HEK293 (cell line): ENCODE measurements around the gene SLC26A1.
"Not testable (repeated sequence)": the region's sequence is repeated elsewhere in the genome, so short reads cannot be mapped to it uniquely, and the experiment has no call there.

Experiments used
- CTCF ChIA-PET: fragments of 350-600 bp; formaldehyde crosslinking; extraction: SDS; loops from one replicate; lab custom pipeline; 2021; ENCODE audit warnings: antibody characterized with exemption; lab: Yijun Ruan, JAX
- POLR2A ChIA-PET: fragments of 300-600 bp; formaldehyde crosslinking; extraction: SDS; loops from one replicate; lab custom pipeline; 2020; ENCODE audit warnings: antibody characterized with exemption, inconsistent platforms; lab: Yijun Ruan, JAX
- H3K27ac ChIP-seq: fragments of 200-500 bp; sonication (Bioruptor generic); 2 replicates; pipeline ENCODE4 v1.5.1; 2014; ENCODE audit warnings: low read depth, low read length, control low read depth, inconsistent platforms; ENCODE audit errors: extremely low read depth
- H3K36me3 ChIP-seq, 2 experiments: fragments of 200-500 bp in 1 of 2; sonication (Bioruptor generic) in 1 of 2; 1 replicate in 1 of 2; 2 replicates in 1 of 2; pipeline ENCODE4 v1.5.1; 2014 to 2017; ENCODE audit warnings: inconsistent platforms in 2 of 2, low read length in 2 of 2; ENCODE audit not compliant: control insufficient read depth in 2 of 2, insufficient read depth in 1 of 2
- H3K4me1 ChIP-seq: fragments of 200-500 bp; sonication (Bioruptor generic); 2 replicates; pipeline ENCODE4 v1.5.1; 2014; ENCODE audit warnings: mild to moderate bottlenecking, low read length, inconsistent platforms; ENCODE audit not compliant: control insufficient read depth, insufficient read depth
- H3K4me3 ChIP-seq: 2 replicates; pipeline ENCODE4 v1.5.1; 2011; ENCODE audit warnings: low read depth, mild to moderate bottlenecking, control low read depth, low read length, moderate library complexity
- H3K9me3 ChIP-seq: fragments of 200-500 bp; sonication (Bioruptor generic); 2 replicates; pipeline ENCODE4 v1.5.1; 2014; ENCODE audit warnings: low read depth, low read length, inconsistent platforms; ENCODE audit not compliant: control insufficient read depth, insufficient read depth
- BCL11A ChIP-seq: fragments of 450-650 bp; formaldehyde crosslinking; IDR thresholded peaks from 2 replicates; pipeline ENCODE4 v1.5.1; 2016; ENCODE audit warnings: low read depth, missing biosample characterization, missing genetic modification characterization
- KLF1 ChIP-seq: fragments of 450-650 bp; formaldehyde crosslinking; IDR thresholded peaks from 2 replicates; pipeline ENCODE4 v1.5.1; 2016; ENCODE audit warnings: missing biosample characterization, missing genetic modification characterization
- SP2 ChIP-seq: fragments of 450-650 bp; formaldehyde crosslinking; IDR thresholded peaks from 2 replicates; pipeline ENCODE4 v1.5.1; 2016; ENCODE audit warnings: missing biosample characterization, missing genetic modification characterization
- WT1 ChIP-seq: fragments of 450-650 bp; formaldehyde crosslinking; IDR thresholded peaks from 2 replicates; pipeline ENCODE4 v1.5.1; 2016; ENCODE audit warnings: missing biosample characterization, missing genetic modification characterization
- ZBTB26 ChIP-seq: fragments of 450-650 bp; formaldehyde crosslinking; optimal IDR thresholded peaks from 2 replicates; pipeline ENCODE3; 2016; ENCODE audit warnings: missing biosample characterization, mild to moderate bottlenecking, missing genetic modification characterization
- ZBTB49 ChIP-seq: fragments of 450-650 bp; formaldehyde crosslinking; IDR thresholded peaks from 2 replicates; pipeline ENCODE4 v1.5.1; 2016; ENCODE audit warnings: missing biosample characterization, missing genetic modification characterization, low read depth
- ZFP3 ChIP-seq: fragments of 450-650 bp; formaldehyde crosslinking; IDR thresholded peaks from 2 replicates; pipeline ENCODE4 v1.5.1; 2016; ENCODE audit warnings: low read depth, missing biosample characterization, missing genetic modification characterization
- ZNF114 ChIP-seq: fragments of 450-650 bp; formaldehyde crosslinking; IDR thresholded peaks from 2 replicates; pipeline ENCODE4 v1.5.0; 2017; ENCODE audit warnings: missing biosample characterization, missing genetic modification characterization
- ZNF184 ChIP-seq: fragments of 450-650 bp; IDR thresholded peaks from 2 replicates; pipeline ENCODE4 v1.5.1; 2018; ENCODE audit warnings: missing biosample characterization, mild to moderate bottlenecking, missing genetic modification characterization
- ZNF335 ChIP-seq: fragments of 450-650 bp; formaldehyde crosslinking; conservative IDR thresholded peaks from 2 replicates; pipeline ENCODE4 v1.5.1; 2016; ENCODE audit warnings: missing biosample characterization, missing genetic modification characterization
- ZNF48 ChIP-seq: fragments of 450-650 bp; formaldehyde crosslinking; IDR thresholded peaks from 2 replicates; pipeline ENCODE4 v1.5.1; 2016; ENCODE audit warnings: missing biosample characterization, missing genetic modification characterization
- ZNF571 ChIP-seq: fragments of 450-650 bp; formaldehyde crosslinking; IDR thresholded peaks from 2 replicates; pipeline ENCODE4 v1.5.0; 2017; ENCODE audit warnings: missing biosample characterization, missing genetic modification characterization
- ZSCAN23 ChIP-seq: fragments of 450-650 bp; formaldehyde crosslinking; IDR thresholded peaks from 2 replicates; pipeline ENCODE4 v1.5.1; 2016; ENCODE audit warnings: missing biosample characterization, missing genetic modification characterization

Gene SLC26A1

GRCh38 chr4:999240-999863 lies 6.1 kb upstream of the SLC26A1 start:
- POLR2A ChIA-PET, CTCF ChIA-PET: not testable (repeated sequence)

GRCh38 chr4:998096-998691 lies 5.0 kb upstream of the SLC26A1 start:
- Histone ChIP-seq H3K9me3 (no peaks in the 10 kb centered on the region), H3K4me3 (no peak overlapping the region), H3K4me1 (no peaks in the 10 kb centered on the region; the same call in 1 of the 2 replicates), H3K36me3 (no peaks in the 10 kb centered on the region), H3K27ac (no peak overlapping the region)
- ChIA-PET CTCF (interaction anchor here (0.7 kb wide), 1 partner anchor 695 kb away, joined by 3 read pairs; no protein-coding TSS in a partner anchor), POLR2A (no interaction called here)
- peak; percentile 72 for TF ChIP-seq KLF1 (tag by site-specific recombination)
- no peak for TF ChIP-seq ZNF48
- no peak for TF ChIP-seq ZNF184 (tag by site-specific recombination)

More at GRCh38 chr4:999240-999863, 6.1 kb upstream of the SLC26A1 start:
- not testable (repeated sequence) for H3K9me3 ChIP-seq, H3K36me3 ChIP-seq, H3K27ac ChIP-seq, H3K4me3 ChIP-seq, H3K4me1 ChIP-seq
- TF ChIP-seq ZNF335, result 0 out of 2 replicates have a peak, but pooled peaks have one; percentile 17

- TF ChIP-seq WT1 (tag by site-specific recombination) (no peak), ZBTB49 (tag by site-specific recombination) (no peak), KLF1 (tag by site-specific recombination) (no peak), ZBTB26 (no peak), BCL11A (tag by site-specific recombination) (no peak), ZNF571 (no peak), ZNF114 (tag by site-specific recombination) (no peak), ZFP3 (tag by site-specific recombination) (no peak)
- TF ChIP-seq, all 188 proteins: peak for 0
- H3K4me1 ChIP-seq, result no peaks in the 10 kb centered on the region; the same call in 1 of the 2 replicates
- no peaks in the 10 kb centered on the region for H3K9me3 ChIP-seq
- CTCF ChIA-PET, result no interaction called here
- H3K27ac ChIP-seq, result no peak overlapping the region
- H3K4me3 ChIP-seq, result no peak overlapping the region
- H3K36me3 ChIP-seq, result no peaks in the 10 kb centered on the region
- POLR2A ChIA-PET, result no interaction called here
These were observed 4.3 kb upstream of the SLC26A1 start for GRCh38 chr4:997375-998071.

GRCh38 chr4:996997-997374 lies 3.8 kb upstream of the SLC26A1 start:
- H3K27ac ChIP-seq, result no peak overlapping the region

More at GRCh38 chr4:996997-997374, 3.8 kb upstream of the SLC26A1 start:
- CTCF ChIA-PET, result no interaction called here
- Histone ChIP-seq H3K4me3 (no peak overlapping the region), H3K36me3 (no peaks in the 10 kb centered on the region), H3K9me3 (no peaks in the 10 kb centered on the region), H3K4me1 (no peaks in the 10 kb centered on the region; the same call in 1 of the 2 replicates)
- POLR2A ChIA-PET, result no interaction called here
- TF ChIP-seq ZSCAN23 (tag by site-specific recombination), result no peak
- peak; percentile 7; the same call in 1 of the 2 replicates for TF ChIP-seq SP2 (tag by site-specific recombination)
